HG03159 (cell line): ENCODE results near the gene APCDD1L.
"Not testable (repeated sequence)": the region's sequence is repeated elsewhere in the genome, so short reads cannot be mapped to it uniquely, and the experiment has no call there.

ENCODE experiments used
- ATAC-seq: cut with Tn5 transposase; IDR thresholded peaks from one replicate; pipeline ENCODE4 v1.9.1; 2021; ENCODE audit warnings: mild to moderate bottlenecking, moderate library complexity; ENCODE audit not compliant: unreplicated experiment

APCDD1L gene

GRCh38 chr20:58545565-58546415 lies 30.6 kb upstream of the APCDD1L start:
- no peak for ATAC-seq

DNA sequence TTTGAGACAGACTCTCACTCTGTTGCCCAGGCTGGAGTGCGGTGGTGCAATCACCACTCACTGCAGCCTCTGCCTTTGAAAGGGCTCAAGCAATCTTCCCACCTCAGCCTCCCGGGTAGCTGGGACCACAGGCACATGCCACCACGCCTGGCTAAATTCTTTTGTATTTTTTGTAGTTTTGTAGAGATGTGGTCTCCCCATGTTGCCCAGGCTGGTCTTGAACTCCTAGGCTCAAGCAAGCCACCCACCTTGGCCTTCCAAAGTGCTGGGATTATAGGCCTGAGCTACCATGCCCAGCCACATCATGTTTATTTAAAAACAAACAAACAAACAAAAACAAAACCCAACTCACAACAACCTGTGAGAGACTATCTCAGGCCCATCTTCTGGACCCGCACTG lies 29.7 kb upstream of the APCDD1L start:
- no peak for ATAC-seq

DNA sequence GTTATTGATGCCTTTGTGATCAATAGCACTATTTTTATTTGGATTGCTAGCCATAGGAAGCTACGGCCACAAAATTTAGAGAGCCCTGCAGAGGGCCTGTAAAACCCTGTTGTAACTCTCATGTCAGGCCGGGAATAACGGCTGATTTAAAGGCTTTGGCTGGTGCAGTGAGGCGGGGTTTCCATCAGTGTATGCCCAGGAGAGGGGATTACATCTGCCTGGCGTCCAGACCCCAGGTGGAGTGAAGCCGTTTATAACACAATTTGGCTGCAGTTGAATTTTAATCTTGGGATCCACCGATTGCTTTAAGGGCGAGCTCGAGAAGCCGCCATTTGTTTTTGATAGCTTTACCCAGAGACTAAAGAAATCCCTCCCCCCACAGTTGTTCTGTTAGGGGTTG lies 29.1 kb upstream of the APCDD1L start:
- ATAC-seq: no peak

DNA sequence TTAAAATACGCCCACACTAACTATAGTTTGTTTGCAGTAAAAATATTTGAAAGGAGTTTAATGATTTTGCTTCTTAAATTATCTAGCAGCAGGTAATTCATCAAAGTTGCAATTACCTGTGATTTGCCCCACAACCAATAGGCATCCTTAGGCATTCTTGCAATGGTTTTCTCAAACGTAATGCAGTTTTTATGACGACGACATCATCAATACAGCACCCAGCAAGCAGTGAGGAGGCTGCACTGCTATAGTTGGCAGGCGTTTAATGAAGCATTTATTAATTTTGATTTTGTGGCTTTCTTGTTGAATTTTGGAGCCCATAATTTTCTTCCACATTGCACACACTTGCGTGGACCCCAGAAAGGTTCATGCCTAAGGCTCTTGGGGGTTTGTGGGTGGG lies 28.1 kb upstream of the APCDD1L start:
- ATAC-seq: no peak

DNA sequence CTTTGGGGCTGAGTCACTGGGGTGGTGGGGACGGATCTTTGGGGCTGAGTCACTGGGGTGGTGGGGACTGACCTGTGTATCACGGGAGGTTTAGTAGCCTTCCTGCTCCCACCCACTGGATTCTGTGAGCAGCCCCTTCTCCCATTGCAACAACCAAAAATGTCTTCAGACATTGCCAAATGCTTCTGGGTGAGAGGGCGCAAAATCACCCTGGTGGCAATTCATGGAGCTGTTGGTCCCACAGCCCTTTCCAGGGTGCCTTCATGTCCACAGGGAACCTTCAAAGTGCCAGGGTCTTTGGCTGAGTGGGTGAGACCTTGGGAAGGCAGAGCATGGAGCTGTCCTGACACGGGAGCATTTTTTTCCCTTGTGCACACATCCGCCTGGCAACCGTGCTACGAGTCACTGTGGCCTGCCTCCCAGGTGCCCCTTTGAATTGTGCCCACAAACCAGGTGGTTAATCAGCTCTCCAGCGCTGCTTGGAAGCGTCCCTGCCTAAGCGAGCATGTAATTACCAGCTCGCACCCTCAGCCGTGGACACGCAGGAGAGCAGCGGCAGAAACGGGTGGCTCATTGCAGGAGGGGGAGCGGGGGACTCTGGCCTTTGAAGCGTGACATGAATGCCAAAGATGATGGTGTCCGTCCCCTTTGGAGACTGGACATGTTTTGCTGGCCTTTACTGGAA lies 27.4 kb upstream of the APCDD1L start:
- ATAC-seq: no peak

DNA sequence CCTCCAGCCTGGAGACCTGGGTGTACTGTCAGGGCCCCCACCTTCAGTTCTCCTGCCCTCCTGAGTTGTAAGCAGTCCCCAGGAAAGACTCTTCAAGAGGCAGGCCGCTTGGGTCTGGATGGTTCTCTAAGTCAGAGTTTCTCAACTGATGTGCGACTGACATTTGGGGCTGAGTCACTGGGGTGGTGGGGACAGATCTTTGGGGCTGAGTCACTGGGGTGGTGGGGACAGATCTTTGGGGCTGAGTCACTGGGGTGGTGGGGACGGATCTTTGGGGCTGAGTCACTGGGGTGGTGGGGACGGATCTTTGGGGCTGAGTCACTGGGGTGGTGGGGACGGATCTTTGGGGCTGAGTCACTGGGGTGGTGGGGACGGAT lies 26.8 kb upstream of the APCDD1L start:
- ATAC-seq: not testable (repeated sequence)

DNA sequence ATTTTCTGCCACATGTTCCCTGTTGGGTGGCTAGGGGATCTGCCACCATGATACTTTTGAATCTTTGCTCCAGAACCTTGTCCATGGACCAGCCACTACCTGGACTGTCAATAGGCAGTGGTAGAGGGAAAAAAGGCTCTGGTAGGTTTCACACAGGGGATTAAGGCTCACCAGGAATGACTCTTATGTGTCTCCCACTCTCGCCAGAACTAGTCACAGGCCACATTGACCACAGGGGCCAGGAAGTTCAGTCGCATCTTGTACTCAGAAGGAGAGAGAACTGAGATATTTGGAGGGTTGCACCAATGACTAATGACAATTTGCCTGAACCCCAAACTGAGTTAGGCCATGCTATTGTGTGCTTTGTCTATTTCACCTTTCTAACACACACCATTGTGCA lies 23.6 kb upstream of the APCDD1L start:
- ATAC-seq: no peak

DNA sequence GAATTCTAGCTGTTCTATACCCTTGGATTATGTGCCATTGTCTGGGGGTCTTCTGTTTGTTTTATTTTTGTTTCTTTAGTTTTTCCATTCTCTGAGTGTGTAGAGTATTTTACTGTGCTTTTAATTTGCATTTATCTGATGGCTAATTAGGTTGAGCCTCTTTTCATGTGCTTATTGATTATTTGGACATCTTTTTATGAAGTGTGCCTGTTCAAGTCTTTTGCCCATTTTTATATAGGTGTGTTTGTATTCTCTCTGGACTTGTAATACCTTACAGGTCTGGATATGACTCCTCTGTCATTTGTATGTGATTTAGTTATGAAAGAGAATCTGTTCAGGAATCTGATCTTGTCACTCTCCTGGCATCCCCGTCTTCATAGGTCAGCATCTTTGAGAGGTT lies 22.6 kb upstream of the APCDD1L start:
- no peak for ATAC-seq

DNA sequence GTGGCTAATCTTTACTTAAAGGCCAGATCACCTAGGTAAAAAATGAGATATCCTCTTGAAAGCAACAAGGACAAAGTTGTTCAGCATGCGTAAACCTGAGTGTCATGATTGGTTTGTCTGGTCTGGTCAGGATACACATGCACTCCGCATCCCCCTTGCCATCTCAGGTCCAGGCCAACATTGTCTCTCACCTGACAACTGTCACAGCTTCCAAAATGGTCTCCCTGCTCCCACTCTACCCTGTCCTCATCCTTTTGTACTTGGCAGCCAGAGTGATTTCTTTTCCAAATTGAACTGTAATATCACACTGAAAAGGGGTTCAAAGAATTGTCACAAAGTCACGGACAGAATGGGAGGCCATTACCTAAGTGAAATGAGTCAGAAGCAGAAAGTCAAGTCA lies 21.1 kb upstream of the APCDD1L start:
- ATAC-seq: no peak

DNA sequence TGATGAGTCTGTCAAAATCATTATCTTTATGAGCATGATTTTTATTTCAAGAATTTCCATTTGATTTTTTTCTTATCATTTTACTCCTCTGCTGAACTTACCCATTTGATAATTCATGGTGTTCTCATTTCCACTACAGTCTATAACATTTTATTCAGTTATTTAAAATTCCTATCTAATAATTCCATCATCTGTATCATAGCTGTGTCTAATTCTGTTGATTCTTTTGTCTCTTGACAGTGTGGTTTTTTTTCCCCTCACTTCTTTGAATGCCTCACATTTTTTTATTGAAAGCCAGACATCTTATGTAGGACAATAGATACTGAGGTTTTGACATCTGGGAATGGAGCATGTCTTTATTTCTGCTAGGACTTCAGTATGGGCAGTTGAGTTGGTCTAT lies 16.5 kb upstream of the APCDD1L start:
- no peak for ATAC-seq

- no peak for ATAC-seq
Observed at GRCh38 chr20:58531063-58531462, 15.9 kb upstream of the APCDD1L start.

DNA sequence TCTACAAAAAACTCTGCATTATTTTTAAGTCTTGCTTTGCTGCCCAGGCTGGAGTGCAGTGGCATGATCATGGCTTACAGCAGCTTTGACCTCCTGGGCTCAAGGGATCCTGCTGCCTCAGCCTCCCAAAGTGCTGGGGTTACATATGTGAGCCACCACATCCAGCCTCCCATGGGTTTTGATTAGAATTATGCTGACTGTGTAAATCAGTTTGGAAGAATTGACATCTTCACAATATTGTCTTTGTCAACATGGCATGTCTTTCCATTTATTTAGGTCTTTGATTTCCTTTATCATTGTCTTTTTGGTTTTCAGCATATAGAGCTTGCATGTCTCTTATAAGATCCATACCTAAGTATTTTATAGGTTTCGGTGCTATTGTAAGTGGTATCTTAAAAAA lies 13.2 kb upstream of the APCDD1L start:
- ATAC-seq: no peak

DNA sequence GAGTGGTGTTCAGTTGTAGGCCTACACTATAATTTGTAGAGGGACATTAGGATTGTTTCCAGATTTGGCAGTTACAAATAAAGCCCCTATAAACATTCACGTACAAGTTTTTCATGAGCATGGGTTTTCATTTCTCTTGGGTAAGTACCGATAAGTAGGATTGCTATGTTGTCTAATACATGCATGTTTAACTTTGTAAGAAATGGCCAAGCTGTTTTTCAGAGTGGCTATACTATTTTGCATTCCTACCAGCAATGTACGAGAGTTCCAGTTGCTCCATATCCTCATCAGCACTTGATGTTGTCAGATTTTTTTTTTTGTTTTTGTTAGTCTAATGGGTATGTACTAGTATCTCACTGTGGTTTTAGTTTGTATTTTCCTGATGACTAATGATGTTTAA lies 11.2 kb upstream of the APCDD1L start:
- ATAC-seq: no peak

- ATAC-seq: no peak
Observed at GRCh38 chr20:58524814-58525213, 9.6 kb upstream of the APCDD1L start.

DNA sequence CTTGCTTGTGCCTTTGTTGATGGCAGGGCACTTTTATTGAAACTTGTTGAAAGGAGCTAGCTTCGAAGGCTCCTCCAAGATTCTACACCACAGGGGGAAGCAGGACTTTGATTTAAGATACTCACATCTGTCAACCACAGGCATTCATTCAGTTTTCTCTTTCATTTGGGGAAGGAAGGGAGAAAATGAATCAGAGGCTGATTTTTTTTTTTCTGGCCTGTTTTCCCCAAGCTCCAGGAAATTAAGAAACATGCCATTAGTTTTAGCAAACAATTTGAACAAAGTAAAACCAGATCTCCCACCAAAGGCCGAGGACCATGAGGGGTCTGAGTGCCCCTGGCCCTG lies 8.7 kb upstream of the APCDD1L start:
- ATAC-seq: no peak

- ATAC-seq: no peak
Observed at GRCh38 chr20:58523072-58523970, 8.1 kb upstream of the APCDD1L start.

DNA sequence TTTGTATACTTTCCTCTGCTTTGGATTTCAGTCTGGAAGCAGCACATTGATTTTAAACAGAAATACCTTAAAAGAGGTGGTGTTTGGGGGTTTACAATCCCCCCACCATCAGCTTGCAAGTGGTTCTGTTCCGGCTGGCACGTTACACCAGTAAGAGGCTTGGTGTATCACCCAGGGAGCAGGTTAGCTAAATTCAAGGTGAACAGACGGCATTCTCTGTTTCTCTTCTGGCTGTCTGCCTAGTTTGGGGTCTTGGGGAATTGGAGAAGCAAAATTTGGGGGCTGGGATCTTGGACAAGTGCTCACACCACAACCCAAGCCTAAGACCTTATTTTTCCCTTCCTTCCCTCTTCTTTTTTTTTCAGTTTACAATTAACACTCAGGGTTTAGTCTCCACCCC lies 7.5 kb upstream of the APCDD1L start:
- no peak for ATAC-seq

- no peak for ATAC-seq
Observed at GRCh38 chr20:58521763-58522162, 6.6 kb upstream of the APCDD1L start.

DNA sequence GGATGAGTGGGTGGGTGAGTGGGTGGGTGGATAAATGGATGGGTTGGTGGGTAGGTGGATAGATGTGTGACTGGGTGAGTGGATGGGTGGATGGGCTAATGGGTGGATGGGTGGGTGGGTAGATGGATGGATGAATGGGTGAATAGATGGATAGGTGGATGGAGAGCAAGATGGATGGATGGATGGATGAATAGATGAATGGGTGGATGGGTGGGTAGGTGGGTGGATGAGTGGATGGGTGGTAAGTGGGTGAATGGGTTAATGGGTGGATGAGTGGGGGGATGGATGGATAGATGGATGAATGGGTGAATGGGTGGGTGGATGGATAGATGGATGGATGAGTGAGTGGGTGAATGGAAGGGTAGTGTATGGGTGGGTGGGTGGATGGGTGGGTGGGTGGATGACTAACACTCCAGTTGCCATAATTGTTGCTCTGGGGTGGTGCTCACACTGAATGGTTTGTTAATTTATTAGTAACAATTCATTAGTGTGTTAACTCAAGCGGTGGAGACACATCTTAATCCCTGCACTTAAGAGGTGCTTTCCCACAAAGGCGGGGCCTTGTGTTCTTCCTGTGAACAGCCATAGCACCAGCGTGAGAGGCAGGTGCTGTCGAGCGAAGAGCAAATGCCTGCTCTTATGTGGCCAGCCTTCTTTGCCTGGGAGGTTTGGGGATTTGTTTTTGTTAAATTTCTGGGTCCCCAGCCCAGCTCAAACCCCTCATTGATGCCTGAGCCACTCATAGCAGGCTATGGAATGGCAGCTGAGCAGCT lies 4.9 kb upstream of the APCDD1L start:
- no peak for ATAC-seq

DNA sequence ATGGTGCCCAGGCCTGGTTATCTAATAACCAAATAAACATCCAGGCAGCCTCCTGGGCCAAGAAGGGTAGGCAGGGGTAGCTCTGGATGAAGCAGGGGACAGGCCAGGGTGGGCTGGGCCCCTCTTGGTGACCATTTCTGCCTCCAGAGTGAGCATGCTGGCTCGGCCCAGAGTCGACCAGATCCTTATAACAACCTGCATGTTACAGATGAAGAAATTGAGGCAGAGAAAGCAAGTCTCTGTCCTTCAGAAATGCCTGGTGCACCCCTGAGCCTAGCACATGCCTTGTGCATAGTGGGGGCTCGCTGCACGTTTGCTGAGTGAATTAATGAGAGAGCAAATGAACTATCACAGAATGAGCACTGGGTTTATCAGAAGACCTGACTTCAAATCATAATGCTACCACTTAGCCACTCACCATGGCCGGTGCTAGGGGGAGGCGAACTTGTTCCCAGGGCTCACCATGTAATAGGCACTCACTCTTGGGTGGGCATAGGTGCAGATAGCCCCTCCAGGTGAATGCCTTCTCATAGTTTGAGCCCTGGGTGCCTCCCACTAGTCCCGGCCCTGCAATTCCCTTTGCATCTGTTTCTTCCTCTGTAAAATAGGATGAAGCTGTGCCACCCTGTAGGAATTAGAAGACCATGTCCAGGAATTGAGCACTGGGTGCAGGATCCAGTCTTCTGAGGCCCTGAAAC lies 3.8 kb upstream of the APCDD1L start:
- no peak for ATAC-seq
